GM23248 (cell line): ENCODE data around the gene TNPO3.
"Not testable (repeated sequence)": the region's sequence is repeated elsewhere in the genome, so short reads cannot be mapped to it uniquely, and the experiment has no call there.

Experiments
- EZH2 ChIP-seq: fragments of 200-600 bp; sonication (generic); IDR thresholded peaks from 2 replicates; pipeline ENCODE4 v1.6.1; 2018; ENCODE audit warnings: antibody characterized with exemption, mild to moderate bottlenecking; ENCODE audit not compliant: insufficient read depth, poor library complexity, severe bottlenecking
- EZH2phosphoT487 ChIP-seq: fragments of 200-600 bp; sonication (generic); IDR thresholded peaks from 2 replicates; pipeline ENCODE4 v1.6.1; 2018; ENCODE audit warnings: antibody characterized with exemption, moderate library complexity, mild to moderate bottlenecking, low read depth; ENCODE audit not compliant: insufficient read depth

GRCh38 chr7:128912709-128913495, 142.0 kb downstream of the TNPO3 start:
- TF ChIP-seq EZH2phosphoT487, EZH2: not testable (repeated sequence)
